ENCODE data around the gene TBC1D20.

- TF ChIP-seq EZH2phosphoT487 (IDR thresholded peaks at IDR 0.05; ENCODE audit: insufficient read depth, low read depth) (no peak), EZH2 (IDR thresholded peaks at IDR 0.05; ENCODE audit: insufficient read depth, poor library complexity, severe bottlenecking) (no peak)
Measured at GRCh38 chr20:403582-403957, 58.8 kb downstream of the TBC1D20 start.

Measured in GM23248 (cell line).